HG03039 (cell line): ENCODE measurements around the gene DTWD2.
"Not testable (repeated sequence)": the region's sequence is repeated elsewhere in the genome, so short reads cannot be mapped to it uniquely, and the experiment has no call there.

Experiments used
- ATAC-seq: cut with Tn5 transposase; IDR thresholded peaks from one replicate; pipeline ENCODE4 v1.9.1; 2021; ENCODE audit warnings: mild to moderate bottlenecking, moderate library complexity; ENCODE audit not compliant: unreplicated experiment

DTWD2 gene

GRCh38 chr5:118952992-118953651, 35.2 kb downstream of the DTWD2 start:
- no peak for ATAC-seq

GRCh38 chr5:118952306-118952705, 36.0 kb downstream of the DTWD2 start:
- ATAC-seq: not testable (repeated sequence)

- ATAC-seq: not testable (repeated sequence)
These were observed 38.0 kb downstream of the DTWD2 start for GRCh38 chr5:118950354-118950753.

GRCh38 chr5:118946138-118946800, 42.1 kb downstream of the DTWD2 start:
- ATAC-seq: no peak

- peak; percentile 54 for ATAC-seq
These were observed 50.8 kb downstream of the DTWD2 start for GRCh38 chr5:118937393-118938061.

GRCh38 chr5:118933703-118934102, 54.6 kb downstream of the DTWD2 start:
- no peak for ATAC-seq

GRCh38 chr5:118931564-118931963, 56.8 kb downstream of the DTWD2 start:
- no peak for ATAC-seq

GRCh38 chr5:118924006-118924389, 64.3 kb downstream of the DTWD2 start:
- ATAC-seq: no peak

- ATAC-seq: no peak
These were observed 64.9 kb downstream of the DTWD2 start for GRCh38 chr5:118923295-118924005.

- ATAC-seq: no peak
These were observed 66.5 kb downstream of the DTWD2 start for GRCh38 chr5:118921866-118922265.

- ATAC-seq: no peak
These were observed 69.3 kb downstream of the DTWD2 start for GRCh38 chr5:118919016-118919415.

- no peak for ATAC-seq
These were observed 70.1 kb downstream of the DTWD2 start for GRCh38 chr5:118918232-118918631.

GRCh38 chr5:118907536-118907935, 80.8 kb downstream of the DTWD2 start:
- not testable (repeated sequence) for ATAC-seq

GRCh38 chr5:118906947-118907346, 81.4 kb downstream of the DTWD2 start:
- no peak for ATAC-seq

- ATAC-seq: no peak
These were observed 83.2 kb downstream of the DTWD2 start for GRCh38 chr5:118905196-118905595.

GRCh38 chr5:118902656-118903438, 85.5 kb downstream of the DTWD2 start:
- no peak for ATAC-seq

- no peak for ATAC-seq
These were observed 93.6 kb downstream of the DTWD2 start for GRCh38 chr5:118894709-118895108.

- peak; percentile 81 for ATAC-seq
These were observed 97.1 kb downstream of the DTWD2 start for GRCh38 chr5:118891252-118891651.

- ATAC-seq: no peak
These were observed 99.2 kb downstream of the DTWD2 start for GRCh38 chr5:118889165-118889564.

GRCh38 chr5:118888556-118888955, 99.8 kb downstream of the DTWD2 start:
- ATAC-seq: no peak

GRCh38 chr5:118883362-118883761, 105.0 kb downstream of the DTWD2 start:
- ATAC-seq: no peak
